Panc1 (cell line): ENCODE measurements around the gene LY86. TPM values are rescaled to one million over a fixed set of nuclear protein-coding genes. Genes with fewer than 3 reads are reported as not detected.

ENCODE experiments used
- ATAC-seq: fragments of 200-7000 bp; cut with Tn5 transposase; 2 replicates; pipeline ENCODE4 v1.9.1; 2020; ENCODE audit warnings: mild to moderate bottlenecking, moderate library complexity
- BruUV-seq: library from RNA; stranded (reverse); fragments of 400-500 nt; replicated peaks from 2 replicates; lab custom pipeline; 2021; lab: Mats Ljungman, UMichigan
- CTCF ChIA-PET: fragments of 300-600 bp; sonication (Branson Sonifier 250); formaldehyde crosslinking; loops from one replicate; lab custom pipeline; 2022; ENCODE audit warnings: antibody characterized with exemption; lab: Charles Lee
- POLR2A ChIA-PET: fragments of 300-600 bp; sonication (Branson Sonifier 250); formaldehyde crosslinking; loops from one replicate; lab custom pipeline; 2022; ENCODE audit warnings: antibody characterized with exemption; lab: Charles Lee
- DNase-seq: peaks from one replicate; pipeline ENCODE4 v3.0.0-alpha.2; 2010; ENCODE audit warnings: low read depth, low spot score
- H3K27ac ChIP-seq: 2 replicates; pipeline ENCODE4 v1.5.1; 2011; ENCODE audit warnings: mild to moderate bottlenecking, low read length, inconsistent platforms
- H3K27me3 ChIP-seq: fragments of 200-500 bp; sonication (Bioruptor generic); 2 replicates; pipeline ENCODE4 v1.6.0; 2014; ENCODE audit warnings: low read length, inconsistent platforms; ENCODE audit not compliant: control insufficient read depth, insufficient read depth
- H3K36me3 ChIP-seq: fragments of 200-500 bp; sonication (Bioruptor generic); 2 replicates; pipeline ENCODE4 v1.5.1; 2014; ENCODE audit warnings: inconsistent platforms, mild to moderate bottlenecking, low read length, moderate library complexity; ENCODE audit not compliant: control insufficient read depth, insufficient read depth
- H3K4me1 ChIP-seq: 2 replicates; pipeline ENCODE4 v1.5.1; 2011; ENCODE audit warnings: inconsistent platforms, mild to moderate bottlenecking, low read length, moderate library complexity; ENCODE audit not compliant: control insufficient read depth, insufficient read depth
- H3K4me3 ChIP-seq, 2 experiments: 2 replicates each; pipeline ENCODE4 v1.5.1; 2011 to 2012; ENCODE audit warnings: low read depth in 2 of 2, low read length in 2 of 2, mild to moderate bottlenecking in 2 of 2, inconsistent platforms in 1 of 2, moderate library complexity in 1 of 2
- H3K9me3 ChIP-seq: fragments of 200-500 bp; sonication (Bioruptor generic); 2 replicates; pipeline ENCODE4 v1.5.1; 2014; ENCODE audit warnings: low read depth, mild to moderate bottlenecking, inconsistent platforms, low read length, moderate library complexity; ENCODE audit not compliant: control insufficient read depth, insufficient read depth
- POLR2AphosphoS5 ChIP-seq: IDR thresholded peaks from 2 replicates; pipeline ENCODE4 v1.6.1; 2012; ENCODE audit warnings: mild to moderate bottlenecking, low read depth, low read length, moderate library complexity
- SIN3A ChIP-seq: IDR thresholded peaks from 2 replicates; pipeline ENCODE4 v1.6.1; 2012; ENCODE audit warnings: low read depth, mild to moderate bottlenecking, low read length, moderate library complexity, borderline replicate concordance; ENCODE audit not compliant: insufficient read depth
- TCF7L2 ChIP-seq: IDR thresholded peaks from 2 replicates; pipeline ENCODE4 v1.6.1; 2011; ENCODE audit warnings: mild to moderate bottlenecking, low read depth, low read length, inconsistent platforms
- in situ Hi-C: cut with HindIII; loops from 2 replicates; pipeline ENCODE4 v1.10.0; 2016; ENCODE audit warnings: low sequenced_read_pairs, low pct_unique_long_range_greater_than_20kb
- intact Hi-C: fragments of 100-400 bp; cut with micrococcal nuclease; formaldehyde crosslinking; loops from one replicate; pipeline ENCODE4 v1.10.0; 2022; ENCODE audit not compliant: unreplicated experiment
- total RNA-seq: library from RNA; stranded (reverse); gene quantifications from one replicate; pipeline ENCODE4 v1.2.1, GENCODE V29; 2021; ENCODE audit not compliant: unreplicated experiment
- TF ChIP-seq, protein P1 (sequence below), 2 experiments: IDR thresholded peaks; 2 replicates each; pipeline ENCODE4 v1.6.1; 2011 to 2012; ENCODE audit warnings: low read depth in 2 of 2, control low read depth in 1 of 2, low read length in 1 of 2, mild to moderate bottlenecking in 1 of 2, moderate library complexity in 1 of 2; ENCODE audit not compliant: insufficient read depth in 1 of 2
- TF ChIP-seq, protein P2 (sequence below): fragments of 450-650 bp; IDR thresholded peaks from 2 replicates; pipeline ENCODE4 v1.5.1; 2017; ENCODE audit warnings: mild to moderate bottlenecking

LY86 gene
- total RNA-seq, 1 experiment from 2014 or later: not detected

DNA sequence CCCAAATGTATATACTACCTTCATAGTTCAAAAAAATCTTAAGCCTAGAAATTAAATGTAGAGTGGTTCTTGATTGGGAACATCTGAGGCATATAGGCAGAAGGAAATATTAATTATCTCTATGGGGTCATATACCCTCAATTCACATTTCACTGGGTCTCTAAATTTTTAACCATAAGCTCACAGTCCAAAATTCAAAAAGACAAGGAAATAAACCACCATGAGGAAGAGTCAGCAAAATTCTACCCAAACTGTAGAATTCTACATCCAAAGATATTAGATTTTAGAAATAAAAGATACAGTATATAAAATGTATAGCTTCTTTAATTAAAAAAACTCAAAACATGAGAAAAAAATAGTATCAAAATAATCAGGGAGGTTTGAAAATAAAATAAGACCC is 15.5 kb downstream of the LY86 start:
- TF ChIP-seq POLR2AphosphoS5: no peak
- TF ChIP-seq, protein P1, sequence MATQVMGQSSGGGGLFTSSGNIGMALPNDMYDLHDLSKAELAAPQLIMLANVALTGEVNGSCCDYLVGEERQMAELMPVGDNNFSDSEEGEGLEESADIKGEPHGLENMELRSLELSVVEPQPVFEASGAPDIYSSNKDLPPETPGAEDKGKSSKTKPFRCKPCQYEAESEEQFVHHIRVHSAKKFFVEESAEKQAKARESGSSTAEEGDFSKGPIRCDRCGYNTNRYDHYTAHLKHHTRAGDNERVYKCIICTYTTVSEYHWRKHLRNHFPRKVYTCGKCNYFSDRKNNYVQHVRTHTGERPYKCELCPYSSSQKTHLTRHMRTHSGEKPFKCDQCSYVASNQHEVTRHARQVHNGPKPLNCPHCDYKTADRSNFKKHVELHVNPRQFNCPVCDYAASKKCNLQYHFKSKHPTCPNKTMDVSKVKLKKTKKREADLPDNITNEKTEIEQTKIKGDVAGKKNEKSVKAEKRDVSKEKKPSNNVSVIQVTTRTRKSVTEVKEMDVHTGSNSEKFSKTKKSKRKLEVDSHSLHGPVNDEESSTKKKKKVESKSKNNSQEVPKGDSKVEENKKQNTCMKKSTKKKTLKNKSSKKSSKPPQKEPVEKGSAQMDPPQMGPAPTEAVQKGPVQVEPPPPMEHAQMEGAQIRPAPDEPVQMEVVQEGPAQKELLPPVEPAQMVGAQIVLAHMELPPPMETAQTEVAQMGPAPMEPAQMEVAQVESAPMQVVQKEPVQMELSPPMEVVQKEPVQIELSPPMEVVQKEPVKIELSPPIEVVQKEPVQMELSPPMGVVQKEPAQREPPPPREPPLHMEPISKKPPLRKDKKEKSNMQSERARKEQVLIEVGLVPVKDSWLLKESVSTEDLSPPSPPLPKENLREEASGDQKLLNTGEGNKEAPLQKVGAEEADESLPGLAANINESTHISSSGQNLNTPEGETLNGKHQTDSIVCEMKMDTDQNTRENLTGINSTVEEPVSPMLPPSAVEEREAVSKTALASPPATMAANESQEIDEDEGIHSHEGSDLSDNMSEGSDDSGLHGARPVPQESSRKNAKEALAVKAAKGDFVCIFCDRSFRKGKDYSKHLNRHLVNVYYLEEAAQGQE (IDR thresholded peaks at IDR 0.05; ENCODE audit: insufficient read depth in 1 of 2, low read depth in 2 of 2, low read length in 1 of 2): no peak
- TF ChIP-seq, protein P2, sequence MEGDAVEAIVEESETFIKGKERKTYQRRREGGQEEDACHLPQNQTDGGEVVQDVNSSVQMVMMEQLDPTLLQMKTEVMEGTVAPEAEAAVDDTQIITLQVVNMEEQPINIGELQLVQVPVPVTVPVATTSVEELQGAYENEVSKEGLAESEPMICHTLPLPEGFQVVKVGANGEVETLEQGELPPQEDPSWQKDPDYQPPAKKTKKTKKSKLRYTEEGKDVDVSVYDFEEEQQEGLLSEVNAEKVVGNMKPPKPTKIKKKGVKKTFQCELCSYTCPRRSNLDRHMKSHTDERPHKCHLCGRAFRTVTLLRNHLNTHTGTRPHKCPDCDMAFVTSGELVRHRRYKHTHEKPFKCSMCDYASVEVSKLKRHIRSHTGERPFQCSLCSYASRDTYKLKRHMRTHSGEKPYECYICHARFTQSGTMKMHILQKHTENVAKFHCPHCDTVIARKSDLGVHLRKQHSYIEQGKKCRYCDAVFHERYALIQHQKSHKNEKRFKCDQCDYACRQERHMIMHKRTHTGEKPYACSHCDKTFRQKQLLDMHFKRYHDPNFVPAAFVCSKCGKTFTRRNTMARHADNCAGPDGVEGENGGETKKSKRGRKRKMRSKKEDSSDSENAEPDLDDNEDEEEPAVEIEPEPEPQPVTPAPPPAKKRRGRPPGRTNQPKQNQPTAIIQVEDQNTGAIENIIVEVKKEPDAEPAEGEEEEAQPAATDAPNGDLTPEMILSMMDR: no peak
- TF ChIP-seq SIN3A: no peak
- no peak for TF ChIP-seq TCF7L2
- no peak for ATAC-seq
- no peaks in the 10 kb centered on the region for H3K4me1 ChIP-seq
- BruUV-seq: no TSS peak
- no peak overlapping the region for H3K27ac ChIP-seq
- in situ Hi-C loops: no loop called here
- H3K4me3 ChIP-seq: no peak overlapping the region
- intact Hi-C loops: no loop called here
- ChIA-PET POLR2A (no interaction called here), CTCF (no interaction called here)
- H3K9me3 ChIP-seq: peaks cover 5% of the 10 kb centered on the region; the same call in 1 of the 2 replicates
- no peak for DNase-seq
- H3K36me3 ChIP-seq: no peaks in the 10 kb centered on the region
- 0 out of 2 replicates have a peak, but pooled peaks cover under 1% of the 10 kb centered on the region for H3K27me3 ChIP-seq

DNA sequence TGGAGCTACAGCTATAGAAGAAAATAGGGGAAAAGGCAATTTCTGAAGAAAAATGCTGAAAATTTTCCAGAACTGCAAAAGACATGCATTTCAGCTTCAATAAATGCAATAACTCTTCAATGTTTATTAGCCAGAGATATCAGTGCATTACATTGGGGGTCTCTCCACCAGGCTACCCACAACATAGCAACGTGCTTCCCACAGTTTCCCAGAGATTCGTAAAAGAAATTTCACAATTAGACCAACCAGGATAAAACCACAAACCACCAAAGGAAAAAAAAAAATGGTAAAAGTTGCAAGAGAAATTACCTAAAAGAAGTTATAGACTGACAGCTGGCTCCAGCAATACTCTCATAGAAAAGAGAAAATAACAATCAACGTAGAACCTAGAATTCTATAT is 16.0 kb downstream of the LY86 start:
- H3K9me3 ChIP-seq: peaks cover 5% of the 10 kb centered on the region; the same call in 1 of the 2 replicates
- H3K4me1 ChIP-seq: no peaks in the 10 kb centered on the region
- H3K27me3 ChIP-seq: no peaks in the 10 kb centered on the region
- in situ Hi-C loops (no loop called here), intact Hi-C loops (no loop called here)
- DNase-seq: no peak
- no peak overlapping the region for H3K27ac ChIP-seq
- no peaks in the 10 kb centered on the region for H3K36me3 ChIP-seq
- H3K4me3 ChIP-seq: no peak overlapping the region
- ATAC-seq: no peak
- TF ChIP-seq SIN3A: no peak
- no peak for TF ChIP-seq TCF7L2
- TF ChIP-seq, protein P2: no peak
- TF ChIP-seq POLR2AphosphoS5: no peak
- TF ChIP-seq, protein P1 (IDR thresholded peaks at IDR 0.05; ENCODE audit: insufficient read depth in 1 of 2, low read depth in 2 of 2, low read length in 1 of 2): no peak
- no TSS peak for BruUV-seq
- POLR2A ChIA-PET: no interaction called here
- CTCF ChIA-PET: no interaction called here
